Muscle of arm (tissue), 14 donors: Measurements from ENCODE around the gene MRPS10. TPM values are rescaled to one million over a fixed set of nuclear protein-coding genes. Genes with fewer than 3 reads are reported as not detected.

ENCODE experiments used
- DNase-seq: peaks from one replicate; pipeline ENCODE4 v3.0.0-alpha.2; 2013
- long read RNA-seq, 11 donors: transcript quantifications; one replicate each; lab custom pipeline, GENCODE V29; 2026
- polyA plus RNA-seq, 12 donors: library from polyadenylated mRNA; unstranded; fragments of 120-200 nt; gene quantifications; one replicate each; pipeline ENCODE4 v1.2.1, GENCODE V29; 2013; ENCODE audit not compliant: insufficient read length in 12 of 12

MRPS10 gene
- polyA plus RNA-seq, result 10 to 100 TPM in 11 of 12 donors, not detected in 1; 29.4 to 46.0 (median 39.0) TPM
- long read RNA-seq, donor 1, transcript MRPS10-201 (7 exons, 2,110 nt), result major isoform, 13 of 13 reads
- long read RNA-seq, donor 1, partial matches to known transcripts, result 0 of 13 reads
- long read RNA-seq, donor 1, other reads (novel, unspliced or antisense), result 0 of 13 reads
- long read RNA-seq, donor 2, transcript MRPS10-201 (7 exons, 2,110 nt), result major isoform, 28 of 28 reads
- long read RNA-seq, donor 2, partial matches to known transcripts, result 0 of 28 reads
- long read RNA-seq, donor 2, other reads (novel, unspliced or antisense), result 0 of 28 reads
- long read RNA-seq, donor 3, transcript MRPS10-201 (7 exons, 2,110 nt), result major isoform, 10 of 10 reads
- long read RNA-seq, donor 3, partial matches to known transcripts, result 0 of 10 reads
- long read RNA-seq, donor 3, other reads (novel, unspliced or antisense), result 0 of 10 reads
- long read RNA-seq, donor 4, transcript MRPS10-201 (7 exons, 2,110 nt), result major isoform, 8 of 8 reads
- long read RNA-seq, donor 4, partial matches to known transcripts, result 0 of 8 reads
- long read RNA-seq, donor 4, other reads (novel, unspliced or antisense), result 0 of 8 reads
- long read RNA-seq, donor 5, transcript MRPS10-201 (7 exons, 2,110 nt), result major isoform, 42 of 56 reads
- long read RNA-seq, donor 5, partial matches to known transcripts, result 5 of 56 reads
- long read RNA-seq, donor 5, other reads (novel, unspliced or antisense), result 9 of 56 reads
- long read RNA-seq, donor 6, transcript MRPS10-201 (7 exons, 2,110 nt), result major isoform, 8 of 8 reads
- long read RNA-seq, donor 6, partial matches to known transcripts, result 0 of 8 reads
- long read RNA-seq, donor 6, other reads (novel, unspliced or antisense), result 0 of 8 reads
- long read RNA-seq, donor 7, transcript MRPS10-201 (7 exons, 2,110 nt), result major isoform, 9 of 9 reads
- long read RNA-seq, donor 7, partial matches to known transcripts, result 0 of 9 reads
- long read RNA-seq, donor 7, other reads (novel, unspliced or antisense), result 0 of 9 reads
- long read RNA-seq, donor 8, transcript MRPS10-201 (7 exons, 2,110 nt), result major isoform, 35 of 42 reads
- long read RNA-seq, donor 8, partial matches to known transcripts, result 0 of 42 reads
- long read RNA-seq, donor 8, other reads (novel, unspliced or antisense), result 7 of 42 reads
- long read RNA-seq, donor 9, transcript MRPS10-201 (7 exons, 2,110 nt), result major isoform, 7 of 24 reads
- long read RNA-seq, donor 9, partial matches to known transcripts, result 11 of 24 reads
- long read RNA-seq, donor 9, other reads (novel, unspliced or antisense), result 6 of 24 reads
- long read RNA-seq, donor 10, transcript MRPS10-201 (7 exons, 2,110 nt), result major isoform, 19 of 19 reads
- long read RNA-seq, donor 10, partial matches to known transcripts, result 0 of 19 reads
- long read RNA-seq, donor 10, other reads (novel, unspliced or antisense), result 0 of 19 reads
- long read RNA-seq, donor 11, transcript MRPS10-201 (7 exons, 2,110 nt), result major isoform, 20 of 39 reads
- long read RNA-seq, donor 11, partial matches to known transcripts, result 13 of 39 reads
- long read RNA-seq, donor 11, other reads (novel, unspliced or antisense), result 6 of 39 reads

GRCh38 chr6:42217519-42218367, at the start of gene MRPS10:
MRPS10 (minus strand) TSS chr6:42217861; CDS start chr6:42217849, 12 bp downstream.
- DNase-seq, result peak; percentile 93

- no peak for DNase-seq
Observed at GRCh38 chr6:42266538-42266937, 48.9 kb upstream of the MRPS10 start.

- no peak for DNase-seq
Observed at GRCh38 chr6:42264852-42265390, 47.3 kb upstream of the MRPS10 start.

GRCh38 chr6:42264162-42264851, 46.6 kb upstream of the MRPS10 start:
- DNase-seq, result no peak

GRCh38 chr6:42263165-42263728, 45.6 kb upstream of the MRPS10 start:
- DNase-seq, result no peak

- no peak for DNase-seq
Observed at GRCh38 chr6:42260972-42261371, 43.3 kb upstream of the MRPS10 start.

GRCh38 chr6:42260396-42260888, 42.8 kb upstream of the MRPS10 start:
- no peak for DNase-seq

GRCh38 chr6:42259841-42260395, 42.3 kb upstream of the MRPS10 start:
- no peak for DNase-seq

- no peak for DNase-seq
Observed at GRCh38 chr6:42259286-42259685, 41.6 kb upstream of the MRPS10 start.

- no peak for DNase-seq
Observed at GRCh38 chr6:42257614-42258013, 40.0 kb upstream of the MRPS10 start.

GRCh38 chr6:42257063-42257462, 39.4 kb upstream of the MRPS10 start:
- DNase-seq, result no peak

- DNase-seq, result no peak
Observed at GRCh38 chr6:42255050-42255449, 37.4 kb upstream of the MRPS10 start.

GRCh38 chr6:42254505-42254904, 36.8 kb upstream of the MRPS10 start:
- no peak for DNase-seq

GRCh38 chr6:42251911-42252637, 34.4 kb upstream of the MRPS10 start:
- peak; percentile 82 for DNase-seq

GRCh38 chr6:42251500-42251899, 33.8 kb upstream of the MRPS10 start:
- DNase-seq, result no peak

- no peak for DNase-seq
Observed at GRCh38 chr6:42250274-42250931, 32.7 kb upstream of the MRPS10 start.

GRCh38 chr6:42249279-42249678, 31.6 kb upstream of the MRPS10 start:
- no peak for DNase-seq
